ENCODE data around the gene ASB1.

ASB1 gene

GRCh38 chr2:238420878-238421694 is 5.6 kb upstream of the ASB1 start:
- no peak for TF ChIP-seq JUND (IDR thresholded peaks at IDR 0.05; ENCODE audit: low read depth)
- no peak for DNase-seq (ENCODE audit: low read depth in 1 of 2, low spot score in 1 of 2)
- in situ Hi-C loops (cut with HindIII; ENCODE audit: low pct_unique_long_range_greater_than_20kb, low sequenced_read_pairs), result no loop called here

GRCh38 chr2:238421695-238422035 is 5.1 kb upstream of the ASB1 start:
- no peak for DNase-seq (ENCODE audit: low read depth in 1 of 2, low spot score in 1 of 2)
- TF ChIP-seq JUND (IDR thresholded peaks at IDR 0.05; ENCODE audit: low read depth), result no peak
- in situ Hi-C loops (cut with HindIII; ENCODE audit: low pct_unique_long_range_greater_than_20kb, low sequenced_read_pairs), result no loop called here

GRCh38 chr2:238422285-238422684 is 4.4 kb upstream of the ASB1 start:
- in situ Hi-C loops (cut with HindIII; ENCODE audit: low pct_unique_long_range_greater_than_20kb, low sequenced_read_pairs), result no loop called here
- no peak for TF ChIP-seq JUND (IDR thresholded peaks at IDR 0.05; ENCODE audit: low read depth)
- DNase-seq (ENCODE audit: low read depth in 1 of 2, low spot score in 1 of 2), result no peak

GRCh38 chr2:238422940-238423339 is 3.8 kb upstream of the ASB1 start:
- no peak for TF ChIP-seq JUND (IDR thresholded peaks at IDR 0.05; ENCODE audit: low read depth)
- DNase-seq (ENCODE audit: low read depth in 1 of 2, low spot score in 1 of 2), result no peak
- in situ Hi-C loops (cut with HindIII; ENCODE audit: low pct_unique_long_range_greater_than_20kb, low sequenced_read_pairs), result no loop called here

- TF ChIP-seq JUND (IDR thresholded peaks at IDR 0.05; ENCODE audit: low read depth), result no peak
- in situ Hi-C loops (cut with HindIII; ENCODE audit: low pct_unique_long_range_greater_than_20kb, low sequenced_read_pairs), result no loop called here
- DNase-seq (ENCODE audit: low read depth in 1 of 2, low spot score in 1 of 2), result no peak
Measured at GRCh38 chr2:238423561-238424312, 3.0 kb upstream of the ASB1 start.

GRCh38 chr2:238424313-238424700 is 2.4 kb upstream of the ASB1 start:
- DNase-seq (ENCODE audit: low read depth in 1 of 2, low spot score in 1 of 2), result no peak
- TF ChIP-seq JUND (IDR thresholded peaks at IDR 0.05; ENCODE audit: low read depth), result no peak
- in situ Hi-C loops (cut with HindIII; ENCODE audit: low pct_unique_long_range_greater_than_20kb, low sequenced_read_pairs), result no loop called here

GRCh38 chr2:238425505-238425978 is 1.2 kb upstream of the ASB1 start:
- in situ Hi-C loops (cut with HindIII; ENCODE audit: low pct_unique_long_range_greater_than_20kb, low sequenced_read_pairs), result no loop called here
- DNase-seq (ENCODE audit: low read depth in 1 of 2, low spot score in 1 of 2), result no peak
- no peak for TF ChIP-seq JUND (IDR thresholded peaks at IDR 0.05; ENCODE audit: low read depth)

GRCh38 chr2:238425979-238426567 is 654 bp upstream of the ASB1 start:
- in situ Hi-C loops (cut with HindIII; ENCODE audit: low pct_unique_long_range_greater_than_20kb, low sequenced_read_pairs), result no loop called here

GRCh38 chr2:238427435-238428162 is 872 bp downstream of the ASB1 start:
- TF ChIP-seq JUND (IDR thresholded peaks at IDR 0.05; ENCODE audit: low read depth), result no peak
- in situ Hi-C loops (cut with HindIII; ENCODE audit: low pct_unique_long_range_greater_than_20kb, low sequenced_read_pairs), result no loop called here
- no peak for DNase-seq (ENCODE audit: low read depth in 1 of 2, low spot score in 1 of 2)

More at GRCh38 chr2:238425979-238426567, 654 bp upstream of the ASB1 start:
- no peak for TF ChIP-seq JUND (IDR thresholded peaks at IDR 0.05; ENCODE audit: low read depth)
- peak in 1 of 2 experiments; percentile 41 for DNase-seq (ENCODE audit: low read depth in 1 of 2, low spot score in 1 of 2)

GRCh38 chr2:238428866-238429265 is 2.1 kb downstream of the ASB1 start:
- no peak for DNase-seq (ENCODE audit: low read depth in 1 of 2, low spot score in 1 of 2)
- no peak for TF ChIP-seq JUND (IDR thresholded peaks at IDR 0.05; ENCODE audit: low read depth)
- in situ Hi-C loops (cut with HindIII; ENCODE audit: low pct_unique_long_range_greater_than_20kb, low sequenced_read_pairs), result no loop called here

- in situ Hi-C loops (cut with HindIII; ENCODE audit: low pct_unique_long_range_greater_than_20kb, low sequenced_read_pairs), result no loop called here
Measured at GRCh38 chr2:238430781-238431180, 4.1 kb downstream of the ASB1 start.

GRCh38 chr2:238431456-238431855 is 4.7 kb downstream of the ASB1 start:
- DNase-seq (ENCODE audit: low read depth in 1 of 2, low spot score in 1 of 2), result no peak
- no peak for TF ChIP-seq JUND (IDR thresholded peaks at IDR 0.05; ENCODE audit: low read depth)
- in situ Hi-C loops (cut with HindIII; ENCODE audit: low pct_unique_long_range_greater_than_20kb, low sequenced_read_pairs), result no loop called here

More at GRCh38 chr2:238430781-238431180, 4.1 kb downstream of the ASB1 start:
- DNase-seq (ENCODE audit: low read depth in 1 of 2, low spot score in 1 of 2), result no peak
- TF ChIP-seq JUND (IDR thresholded peaks at IDR 0.05; ENCODE audit: low read depth), result no peak
